ENCODE data around the gene JSRP1.

The JSRP1 gene

DNA sequence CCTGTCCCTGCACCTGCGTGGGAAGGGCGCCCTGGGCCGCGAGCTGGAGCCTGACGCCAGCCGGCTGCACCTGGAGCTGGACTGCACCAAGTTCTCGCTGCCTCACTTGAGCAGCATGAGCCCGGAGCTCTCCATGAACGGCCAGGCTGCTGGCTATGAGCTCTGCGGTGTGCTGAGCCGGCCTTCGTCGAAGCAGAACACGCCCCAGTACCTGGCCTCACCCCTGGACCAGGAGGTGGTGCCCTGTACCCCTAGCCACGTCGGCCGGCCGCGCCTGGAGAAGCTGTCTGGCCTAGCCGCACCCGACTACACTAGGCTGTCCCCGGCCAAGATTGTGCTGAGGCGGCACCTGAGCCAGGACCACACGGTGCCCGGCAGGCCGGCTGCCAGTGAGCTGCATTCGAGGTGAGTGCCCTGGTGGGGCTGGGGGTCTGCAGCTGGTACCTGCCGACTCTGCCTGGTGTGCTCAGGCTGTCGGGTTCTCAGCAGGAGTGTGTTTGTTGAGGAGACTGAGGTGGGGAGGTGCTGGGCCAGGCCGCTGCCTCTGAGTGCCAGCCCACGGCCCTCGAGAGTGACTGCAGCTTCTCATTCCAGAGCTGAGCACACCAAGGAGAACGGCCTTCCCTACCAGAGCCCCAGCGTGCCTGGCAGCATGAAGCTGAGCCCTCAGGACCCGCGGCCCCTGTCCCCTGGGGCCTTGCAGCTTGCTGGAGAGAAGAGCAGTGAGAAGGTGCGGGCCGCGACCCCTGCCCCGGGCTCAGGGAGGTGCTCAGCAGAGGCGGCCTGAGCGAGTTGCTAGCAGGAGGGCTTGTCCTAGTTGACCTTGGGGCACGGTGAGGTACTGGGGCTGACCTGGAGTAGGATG, 39.6 kb downstream of the JSRP1 start:
- Histone ChIP-seq H3K4me3 (replicated peaks; ENCODE audit: insufficient read depth, low read length) (no peak overlapping the region), H3K27ac (replicated peaks) (no peak overlapping the region), H3K27me3 (ENCODE audit: insufficient read depth, poor library complexity, severe bottlenecking) (no peaks in the 10 kb centered on the region)
- DNase-seq (ENCODE audit: low read depth in 1 of 2, low spot score in 1 of 2): no peak
- TF ChIP-seq, protein P1, sequence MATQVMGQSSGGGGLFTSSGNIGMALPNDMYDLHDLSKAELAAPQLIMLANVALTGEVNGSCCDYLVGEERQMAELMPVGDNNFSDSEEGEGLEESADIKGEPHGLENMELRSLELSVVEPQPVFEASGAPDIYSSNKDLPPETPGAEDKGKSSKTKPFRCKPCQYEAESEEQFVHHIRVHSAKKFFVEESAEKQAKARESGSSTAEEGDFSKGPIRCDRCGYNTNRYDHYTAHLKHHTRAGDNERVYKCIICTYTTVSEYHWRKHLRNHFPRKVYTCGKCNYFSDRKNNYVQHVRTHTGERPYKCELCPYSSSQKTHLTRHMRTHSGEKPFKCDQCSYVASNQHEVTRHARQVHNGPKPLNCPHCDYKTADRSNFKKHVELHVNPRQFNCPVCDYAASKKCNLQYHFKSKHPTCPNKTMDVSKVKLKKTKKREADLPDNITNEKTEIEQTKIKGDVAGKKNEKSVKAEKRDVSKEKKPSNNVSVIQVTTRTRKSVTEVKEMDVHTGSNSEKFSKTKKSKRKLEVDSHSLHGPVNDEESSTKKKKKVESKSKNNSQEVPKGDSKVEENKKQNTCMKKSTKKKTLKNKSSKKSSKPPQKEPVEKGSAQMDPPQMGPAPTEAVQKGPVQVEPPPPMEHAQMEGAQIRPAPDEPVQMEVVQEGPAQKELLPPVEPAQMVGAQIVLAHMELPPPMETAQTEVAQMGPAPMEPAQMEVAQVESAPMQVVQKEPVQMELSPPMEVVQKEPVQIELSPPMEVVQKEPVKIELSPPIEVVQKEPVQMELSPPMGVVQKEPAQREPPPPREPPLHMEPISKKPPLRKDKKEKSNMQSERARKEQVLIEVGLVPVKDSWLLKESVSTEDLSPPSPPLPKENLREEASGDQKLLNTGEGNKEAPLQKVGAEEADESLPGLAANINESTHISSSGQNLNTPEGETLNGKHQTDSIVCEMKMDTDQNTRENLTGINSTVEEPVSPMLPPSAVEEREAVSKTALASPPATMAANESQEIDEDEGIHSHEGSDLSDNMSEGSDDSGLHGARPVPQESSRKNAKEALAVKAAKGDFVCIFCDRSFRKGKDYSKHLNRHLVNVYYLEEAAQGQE (IDR thresholded peaks at IDR 0.05; ENCODE audit: insufficient replicate concordance, low read depth): no peak
- TF ChIP-seq POLR2AphosphoS5 (IDR thresholded peaks at IDR 0.05; ENCODE audit: low read depth): peak; percentile 8; the same call in 1 of the 2 replicates

DNA sequence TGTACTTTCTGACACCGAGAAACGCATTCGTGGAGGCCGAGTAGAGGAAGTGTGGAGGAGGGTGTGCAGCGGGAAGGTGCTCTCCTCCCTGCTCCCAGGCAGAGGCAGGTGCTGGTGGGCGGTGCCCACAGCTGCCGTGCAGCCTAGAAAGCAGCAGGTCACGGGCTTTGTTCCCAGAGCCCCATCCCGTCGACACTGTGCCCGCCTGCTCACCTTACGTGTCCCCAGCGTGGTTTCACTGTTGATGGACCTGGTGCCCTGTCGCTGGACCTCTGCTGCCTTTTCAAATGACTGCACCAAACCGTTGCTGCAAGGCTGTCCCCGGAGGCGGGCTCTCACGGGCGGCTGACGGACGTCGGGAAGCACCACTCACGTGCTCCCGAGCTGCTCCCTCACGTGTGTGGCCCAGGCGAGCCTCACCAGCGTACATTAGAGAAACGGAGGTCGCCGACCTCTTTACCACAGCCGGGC, 40.9 kb downstream of the JSRP1 start:
- DNase-seq (ENCODE audit: low read depth in 1 of 2, low spot score in 1 of 2): no peak
- Histone ChIP-seq H3K4me3 (replicated peaks; ENCODE audit: insufficient read depth, low read length) (no peak overlapping the region), H3K27ac (replicated peaks) (no peak overlapping the region), H3K27me3 (ENCODE audit: insufficient read depth, poor library complexity, severe bottlenecking) (no peaks in the 10 kb centered on the region)
- TF ChIP-seq GABPA (IDR thresholded peaks at IDR 0.05; ENCODE audit: low read depth): no peak
- TF ChIP-seq SPI1 (IDR thresholded peaks at IDR 0.05; ENCODE audit: borderline replicate concordance, low read depth): no peak
- no peak for TF ChIP-seq CTCF (IDR thresholded peaks at IDR 0.05; ENCODE audit: insufficient read depth, low read length)
- TF ChIP-seq, protein P1 (IDR thresholded peaks at IDR 0.05; ENCODE audit: insufficient replicate concordance, low read depth): no peak
- no peak; the same call in 1 of the 2 replicates for TF ChIP-seq POLR2AphosphoS5 (IDR thresholded peaks at IDR 0.05; ENCODE audit: low read depth)

DNA sequence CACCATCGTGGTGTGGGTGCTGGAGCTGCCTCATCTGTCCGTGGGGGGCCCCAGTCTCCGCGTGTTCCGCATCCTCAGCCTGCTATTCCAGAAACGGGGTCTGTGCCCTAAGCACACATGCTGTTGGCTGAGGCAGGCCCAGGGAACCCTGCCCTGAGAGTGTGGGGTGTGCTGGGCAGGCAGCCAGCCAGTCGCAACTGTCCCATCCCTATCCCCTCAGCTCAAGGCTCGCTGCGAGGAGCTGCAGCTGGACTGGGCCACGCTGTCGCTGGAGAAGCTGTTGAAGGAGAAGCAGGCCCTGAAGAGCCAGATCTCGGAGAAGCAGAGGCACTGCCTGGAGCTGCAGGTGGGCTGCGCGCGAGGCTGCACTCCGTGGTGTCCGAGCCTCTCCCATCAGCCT, 42.0 kb downstream of the JSRP1 start:
- no peaks in the 10 kb centered on the region for H3K27me3 ChIP-seq (ENCODE audit: insufficient read depth, poor library complexity, severe bottlenecking)
- H3K27ac ChIP-seq (replicated peaks): no peak overlapping the region
- no peak for DNase-seq (ENCODE audit: low read depth in 1 of 2, low spot score in 1 of 2)
- H3K4me3 ChIP-seq (replicated peaks; ENCODE audit: insufficient read depth, low read length): no peak overlapping the region
- no peak for TF ChIP-seq SPI1 (IDR thresholded peaks at IDR 0.05; ENCODE audit: borderline replicate concordance, low read depth)
- 0 out of 2 replicates have a peak, but pooled peaks have one; percentile 9 for TF ChIP-seq POLR2AphosphoS5 (IDR thresholded peaks at IDR 0.05; ENCODE audit: low read depth)

GRCh38 chr19:2213799-2214198, 42.4 kb downstream of the JSRP1 start:
- no peak overlapping the region for H3K4me3 ChIP-seq (replicated peaks; ENCODE audit: insufficient read depth, low read length)
- no peaks in the 10 kb centered on the region for H3K27me3 ChIP-seq (ENCODE audit: insufficient read depth, poor library complexity, severe bottlenecking)
- no peak for DNase-seq (ENCODE audit: low read depth in 1 of 2, low spot score in 1 of 2)
- H3K27ac ChIP-seq (replicated peaks): no peak overlapping the region
- TF ChIP-seq, protein P1 (IDR thresholded peaks at IDR 0.05; ENCODE audit: insufficient replicate concordance, low read depth): no peak
